SK-N-SH (cell line): ENCODE results near the gene THY1. TPM values are rescaled to one million over a fixed set of nuclear protein-coding genes. Genes with fewer than 3 reads are reported as not detected.

Experiments
- CTCF ChIA-PET: fragments of 300-600, 350-600 bp; formaldehyde crosslinking; extraction: SDS; loops from one replicate; lab custom pipeline; 2021; lab: Yijun Ruan, JAX
- POLR2A ChIA-PET: fragments of 350-600 bp; sonication (Branson Sonifier 250); formaldehyde crosslinking; extraction: SDS; loops from one replicate; lab custom pipeline; 2020; ENCODE audit warnings: antibody characterized with exemption, inconsistent platforms; lab: Yijun Ruan, JAX
- DNase-seq: peaks from one replicate; pipeline ENCODE4 v3.0.0; 2012
- H2AFZ ChIP-seq: fragments of 200-600 bp; sonication (generic); 2 replicates; pipeline ENCODE4 v1.8.1; 2016; ENCODE audit warnings: antibody characterized with exemption, mild to moderate bottlenecking, low read depth
- H3F3A ChIP-seq: fragments of 200-600 bp; sonication (generic); replicated peaks from 2 replicates; pipeline ENCODE3; 2016; ENCODE audit warnings: antibody characterized with exemption, mild to moderate bottlenecking; ENCODE audit not compliant: insufficient read depth
- H3K27ac ChIP-seq, 2 experiments: fragments of 200-500 bp in 1 of 2; fragments of 200-600 bp in 1 of 2; sonication (Bioruptor generic) in 1 of 2; sonication (generic), shearing (Covaris generic) in 1 of 2; 2 replicates each; pipeline versions ENCODE4 v1.5.1 to v1.6.1; 2014 to 2016; ENCODE audit warnings: low read depth in 2 of 2, inconsistent platforms in 1 of 2, low read length in 1 of 2, mild to moderate bottlenecking in 1 of 2, mixed read lengths in 1 of 2
- H3K27me3 ChIP-seq: fragments of 200-600 bp; sonication (generic), shearing (Covaris generic); 2 replicates; pipeline ENCODE4 v1.6.1; 2016; ENCODE audit warnings: mixed run types; ENCODE audit not compliant: insufficient read depth
- H3K36me3 ChIP-seq, 2 experiments: fragments of 200-500 bp in 1 of 2; fragments of 200-600 bp in 1 of 2; sonication (Bioruptor generic) in 1 of 2; sonication (generic) in 1 of 2; replicated peaks in 1 of 2; 2 replicates each; pipeline versions ENCODE3 to v1.5.1; 2014 to 2016; ENCODE audit warnings: low read length in 1 of 2, mild to moderate bottlenecking in 1 of 2; ENCODE audit not compliant: insufficient read depth in 2 of 2, control insufficient read depth in 1 of 2
- H3K4me1 ChIP-seq, 2 experiments: fragments of 200-500 bp in 1 of 2; fragments of 200-600 bp in 1 of 2; sonication (Bioruptor generic) in 1 of 2; sonication (generic), shearing (Covaris generic) in 1 of 2; 2 replicates each; pipeline versions ENCODE4 v1.5.1 to v1.6.1; 2014 to 2016; ENCODE audit warnings: low read depth in 1 of 2, low read length in 1 of 2, mixed run types in 1 of 2; ENCODE audit not compliant: insufficient read depth in 2 of 2, control insufficient read depth in 1 of 2
- H3K4me2 ChIP-seq: fragments of 200-600 bp; sonication (generic), shearing (Covaris generic); 2 replicates; pipeline ENCODE4 v1.6.1; 2017; ENCODE audit warnings: mixed run types
- H3K4me3 ChIP-seq, 2 experiments: fragments of 200-500 bp in 1 of 2; fragments of 200-600 bp in 1 of 2; sonication (Bioruptor generic) in 1 of 2; sonication (generic), shearing (Covaris generic) in 1 of 2; 2 replicates each; pipeline versions ENCODE4 v1.5.1 to v1.8.1; 2014 to 2016; ENCODE audit warnings: low read depth in 2 of 2, inconsistent platforms in 1 of 2, low read length in 1 of 2, mild to moderate bottlenecking in 1 of 2, mixed read lengths in 1 of 2, moderate library complexity in 1 of 2
- H3K79me2 ChIP-seq: fragments of 200-600 bp; sonication (generic); 2 replicates; pipeline ENCODE4 v1.8.1; 2017; ENCODE audit warnings: mild to moderate bottlenecking; ENCODE audit not compliant: insufficient read depth
- H3K9ac ChIP-seq: fragments of 200-600 bp; sonication (generic); 2 replicates; pipeline ENCODE4 v1.6.1; 2017; ENCODE audit warnings: mixed run types
- H3K9me2 ChIP-seq: fragments of 200-600 bp; sonication (generic); 2 replicates; pipeline ENCODE4 v1.6.1; 2017; ENCODE audit warnings: mixed run types
- H3K9me3 ChIP-seq: fragments of 200-600 bp; sonication (generic); 2 replicates; pipeline ENCODE4 v1.6.1; 2017; ENCODE audit warnings: mixed run types, mild to moderate bottlenecking, moderate library complexity
- H4K20me1 ChIP-seq: fragments of 200-600 bp; sonication (generic); 2 replicates; pipeline ENCODE4 v1.6.1; 2017; ENCODE audit warnings: mild to moderate bottlenecking, mixed run types; ENCODE audit not compliant: insufficient read depth
- EP300 ChIP-seq, 2 experiments: IDR thresholded peaks; 2 replicates each; pipeline versions ENCODE4 v1.4.0 to v1.6.1; 2012; ENCODE audit warnings: borderline replicate concordance in 1 of 2, low read depth in 1 of 2, low read length in 1 of 2
- EZH2phosphoT487 ChIP-seq: fragments of 200-600 bp; sonication (generic); IDR thresholded peaks from 2 replicates; pipeline ENCODE4 v1.6.1; 2017; ENCODE audit warnings: low read depth, mixed run types, mild to moderate bottlenecking, antibody characterized with exemption, moderate library complexity, borderline replicate concordance
- FOSL2 ChIP-seq: IDR thresholded peaks from 2 replicates; pipeline ENCODE4 v1.4.0; 2012; ENCODE audit warnings: low read depth, mild to moderate bottlenecking, moderate library complexity, borderline replicate concordance
- FOXM1 ChIP-seq: IDR thresholded peaks from 2 replicates; pipeline ENCODE4 v1.4.0; 2012; ENCODE audit warnings: low read depth, mild to moderate bottlenecking
- GATA2 ChIP-seq: sonication (generic); formaldehyde crosslinking; IDR thresholded peaks from 2 replicates; pipeline ENCODE4 v1.5.0; 2020; ENCODE audit warnings: mild to moderate bottlenecking, missing genetic modification reagents
- MXI1 ChIP-seq: IDR thresholded peaks from 2 replicates; pipeline ENCODE4 v1.6.1; 2012; ENCODE audit warnings: mild to moderate bottlenecking, low read depth, low read length, improper control_type of control experiment
- NFIC ChIP-seq: IDR thresholded peaks from 2 replicates; pipeline ENCODE4 v1.4.0; 2012; ENCODE audit warnings: borderline replicate concordance
- POLR2AphosphoS5 ChIP-seq: IDR thresholded peaks from 2 replicates; pipeline ENCODE4 v1.6.1; 2012; ENCODE audit warnings: low read depth, low read length
- REST ChIP-seq: IDR thresholded peaks from 2 replicates; pipeline ENCODE4 v1.6.1; 2012; ENCODE audit warnings: mild to moderate bottlenecking, low read depth, low read length, moderate library complexity
- RFX5 ChIP-seq: IDR thresholded peaks from 2 replicates; pipeline ENCODE4 v1.6.1; 2012; ENCODE audit warnings: mild to moderate bottlenecking, improper control_type of control experiment, low read length
- SIN3A ChIP-seq: IDR thresholded peaks from 2 replicates; pipeline ENCODE4 v1.6.1; 2012; ENCODE audit warnings: low read depth, mild to moderate bottlenecking, low read length, moderate library complexity, borderline replicate concordance
- TCF12 ChIP-seq: IDR thresholded peaks from 2 replicates; pipeline ENCODE4 v1.4.0; 2012
- TEAD4 ChIP-seq: IDR thresholded peaks from 2 replicates; pipeline ENCODE4 v1.4.0; 2012; ENCODE audit warnings: mild to moderate bottlenecking, borderline replicate concordance; ENCODE audit not compliant: insufficient read depth
- YY1 ChIP-seq: IDR thresholded peaks from 2 replicates; pipeline ENCODE4 v1.4.0; 2012; ENCODE audit warnings: low read depth, mild to moderate bottlenecking
- WGBS: methylation state at CpG from one replicate; pipeline ENCODE4 v1.1.6; 2017; ENCODE audit warnings: low lambda C conversion rate; 5-methylcytosine and 5-hydroxymethylcytosine counted together
- polyA plus RNA-seq, 3 experiments: library from polyadenylated mRNA; depleted of rRNA; stranded (reverse); fragments of >200 nt; gene quantifications; 2 replicates each; pipeline ENCODE4 v1.2.3, GENCODE V29; 2012
- TF ChIP-seq, protein P1 (sequence below): IDR thresholded peaks from 2 replicates; pipeline ENCODE4 v1.4.0; 2012; ENCODE audit warnings: low read depth
- TF ChIP-seq, protein P2 (sequence below): IDR thresholded peaks from 2 replicates; pipeline ENCODE4; 2012

The THY1 gene
- polyA plus RNA-seq, 1 of the 3 experiments (the other 2 are of a cell fraction) = 1,091 TPM

- Histone ChIP-seq H3F3A (no peaks in the 10 kb centered on the region), H3K9ac (no peak overlapping the region), H3K36me3 (no peaks in the 10 kb centered on the region), H2AFZ (no peak overlapping the region), H3K4me2 (peak overlapping the region; percentile 77; the same call in 1 of the 2 replicates), H3K79me2 (no peaks in the 10 kb centered on the region), H3K4me1 (peaks cover 19 to 27% of the 10 kb centered on the region in 2 experiments; a peak in 3 of 4 replicates), H3K9me2 (no peaks in the 10 kb centered on the region), H3K27ac (peak overlapping the region in 1 of 2 experiments; percentile 70; a peak in 2 of 4 replicates), H3K27me3 (no peaks in the 10 kb centered on the region), H3K9me3 (no peaks in the 10 kb centered on the region), H4K20me1 (no peaks in the 10 kb centered on the region), H3K4me3 (no peak overlapping the region)
- CTCF ChIA-PET = interaction anchor here (0.6 to 16.3 kb wide), 8 partner anchors 9 to 133 kb away, joined by 3 to 390 read pairs (median 4); partner anchors contain the start of gene USP2
- TF ChIP-seq MXI1 (no peak), YY1 (no peak), FOXM1 (no peak), RFX5 (no peak), GATA2 (CRISPR knock-in tag) (no peak)
- WGBS = 89% methylated on average over 4 of the region's 8 CpGs
- POLR2A ChIA-PET = no interaction called here
- DNase-seq = no peak
Observed at GRCh38 chr11:119471329-119471728, 48.4 kb upstream of the THY1 start.

DNA sequence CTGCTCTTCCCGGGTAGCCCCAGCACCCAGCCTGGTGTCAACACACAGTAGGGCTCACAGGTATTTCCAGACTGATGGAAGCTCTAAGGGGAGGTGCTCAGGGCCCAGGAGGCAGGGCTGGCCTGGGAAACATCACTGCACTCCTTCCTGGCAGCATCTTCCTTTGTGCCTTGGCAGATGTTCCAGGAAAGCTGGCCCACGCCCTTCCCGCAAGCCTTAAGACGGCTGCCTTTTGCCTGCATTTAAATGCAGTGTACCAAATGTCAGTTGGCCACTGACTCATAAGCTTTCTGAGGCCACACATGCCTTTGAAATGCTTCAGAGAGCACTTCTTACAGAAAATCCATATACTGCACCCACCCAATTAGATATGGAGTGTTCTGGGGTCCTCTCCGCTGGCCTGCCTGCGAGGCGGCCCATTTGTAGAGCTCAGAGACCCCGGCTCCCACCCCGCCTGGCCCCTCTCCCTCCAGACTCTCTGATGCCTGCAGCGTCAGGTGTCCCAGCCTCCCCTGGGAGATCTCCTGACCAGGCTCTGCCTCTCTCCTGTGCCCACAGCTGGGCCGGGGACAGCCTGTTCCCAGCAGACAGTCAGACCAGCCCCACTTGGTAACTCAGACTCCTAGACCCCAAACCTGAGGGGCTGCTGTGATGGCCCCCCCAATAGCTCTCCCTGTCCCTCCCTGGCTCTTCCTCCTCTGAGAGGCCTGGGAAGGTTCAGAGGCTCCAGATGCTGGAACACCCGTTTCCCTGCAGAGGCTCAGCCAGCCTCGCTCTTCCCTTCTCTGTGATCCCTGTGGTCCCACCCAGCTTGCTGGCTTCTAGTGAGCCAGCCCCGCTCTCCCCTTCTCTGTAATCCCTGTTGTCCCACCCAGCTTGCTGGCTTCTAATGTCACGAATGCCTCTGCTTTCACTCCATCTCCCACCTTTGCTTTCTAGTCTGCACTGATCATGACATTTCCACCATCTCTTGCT is 47.6 kb upstream of the THY1 start:
- H3K79me2 ChIP-seq = no peaks in the 10 kb centered on the region
- peak overlapping the region; percentile 14; the same call in 1 of the 2 replicates for H3K9ac ChIP-seq
- WGBS = 46% methylated on average over 15 of the region's 15 CpGs
- TF ChIP-seq POLR2AphosphoS5 (peak; percentile 58; the same call in 1 of the 2 replicates), TEAD4 (no peak), NFIC (peak; percentile 77; the same call in 1 of the 2 replicates), MXI1 (no peak), EZH2phosphoT487 (no peak), SIN3A (peak; percentile 47; the same call in 1 of the 2 replicates), REST (0 out of 2 replicates have a peak, but pooled peaks have one; percentile 5), FOXM1 (peak; percentile 80), EP300 (IDR thresholded peaks at IDR 0.05; ENCODE audit: borderline replicate concordance in 1 of 2, low read depth in 1 of 2, low read length in 1 of 2) (peak in 1 of 2 experiments; percentile 80; a peak in 1 of 4 replicates), FOSL2 (peak; percentile 85; the same call in 1 of the 2 replicates), TCF12 (peak; percentile 91)
- TF ChIP-seq, protein P1, sequence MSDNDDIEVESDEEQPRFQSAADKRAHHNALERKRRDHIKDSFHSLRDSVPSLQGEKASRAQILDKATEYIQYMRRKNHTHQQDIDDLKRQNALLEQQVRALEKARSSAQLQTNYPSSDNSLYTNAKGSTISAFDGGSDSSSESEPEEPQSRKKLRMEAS = peak; percentile 80
- TF ChIP-seq, protein P2, sequence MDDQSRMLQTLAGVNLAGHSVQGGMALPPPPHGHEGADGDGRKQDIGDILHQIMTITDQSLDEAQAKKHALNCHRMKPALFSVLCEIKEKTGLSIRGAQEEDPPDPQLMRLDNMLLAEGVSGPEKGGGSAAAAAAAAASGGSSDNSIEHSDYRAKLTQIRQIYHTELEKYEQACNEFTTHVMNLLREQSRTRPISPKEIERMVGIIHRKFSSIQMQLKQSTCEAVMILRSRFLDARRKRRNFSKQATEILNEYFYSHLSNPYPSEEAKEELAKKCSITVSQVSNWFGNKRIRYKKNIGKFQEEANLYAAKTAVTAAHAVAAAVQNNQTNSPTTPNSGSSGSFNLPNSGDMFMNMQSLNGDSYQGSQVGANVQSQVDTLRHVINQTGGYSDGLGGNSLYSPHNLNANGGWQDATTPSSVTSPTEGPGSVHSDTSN = peak; percentile 77
- H4K20me1 ChIP-seq = no peaks in the 10 kb centered on the region
- H3K4me1 ChIP-seq = peaks cover 19 to 27% of the 10 kb centered on the region in 2 experiments; a peak in 3 of 4 replicates
- H3K27me3 ChIP-seq = no peaks in the 10 kb centered on the region
- no peak for DNase-seq
- peak overlapping the region; percentile 77 for H3K4me2 ChIP-seq
- peak overlapping the region; percentile 60; the same call in 1 of the 2 replicates for H2AFZ ChIP-seq
- H3K9me3 ChIP-seq = 0 out of 2 replicates have a peak, but pooled peaks cover 7% of the 10 kb centered on the region
- no peaks in the 10 kb centered on the region for H3K9me2 ChIP-seq
- CTCF ChIA-PET = interaction anchor here (0.7 to 16.3 kb wide), 11 partner anchors 10 to 264 kb away, joined by 3 to 390 read pairs (median 5); partner anchors contain the start of genes C1QTNF5, CBL and USP2
- H3K36me3 ChIP-seq = no peaks in the 10 kb centered on the region
- H3K27ac ChIP-seq = peak overlapping the region; percentile 60 to 70
- no peak overlapping the region for H3K4me3 ChIP-seq
- POLR2A ChIA-PET = no interaction called here
- H3F3A ChIP-seq = no peaks in the 10 kb centered on the region
